Cortex of kidney (tissue), 1 donor: Measurements from ENCODE around the gene PTPRC.

Experiments
- DNase-seq: peaks from one replicate; lab custom pipeline; 2025; lab: John Stamatoyannopoulos, UW

PTPRC gene

GRCh38 chr1:198620218-198620617 is 18.6 kb upstream of the PTPRC start:
- no peak for DNase-seq

- no peak for DNase-seq
These were observed 17.7 kb upstream of the PTPRC start for GRCh38 chr1:198620951-198621824.

DNA sequence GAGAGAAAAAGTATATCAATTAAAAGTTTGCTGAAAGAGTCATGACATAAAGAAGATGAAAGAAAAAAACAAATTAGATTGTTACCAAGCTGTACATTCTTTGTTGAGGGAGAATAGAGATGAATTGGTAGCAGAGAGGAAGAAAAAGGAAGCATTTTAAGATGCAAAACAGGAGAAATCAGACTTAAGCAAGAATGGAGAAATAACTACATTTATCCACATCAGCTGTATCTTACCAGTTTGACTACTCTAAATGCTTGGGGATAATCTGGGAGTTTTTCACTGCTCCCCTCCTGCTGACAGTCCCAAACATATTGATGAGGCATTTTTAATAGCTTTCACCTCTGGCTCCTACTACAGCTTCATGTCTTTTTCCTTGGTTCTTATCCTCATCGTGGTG is 16.8 kb upstream of the PTPRC start:
- no peak for DNase-seq

GRCh38 chr1:198623752-198624647 is 14.8 kb upstream of the PTPRC start:
- no peak for DNase-seq

DNA sequence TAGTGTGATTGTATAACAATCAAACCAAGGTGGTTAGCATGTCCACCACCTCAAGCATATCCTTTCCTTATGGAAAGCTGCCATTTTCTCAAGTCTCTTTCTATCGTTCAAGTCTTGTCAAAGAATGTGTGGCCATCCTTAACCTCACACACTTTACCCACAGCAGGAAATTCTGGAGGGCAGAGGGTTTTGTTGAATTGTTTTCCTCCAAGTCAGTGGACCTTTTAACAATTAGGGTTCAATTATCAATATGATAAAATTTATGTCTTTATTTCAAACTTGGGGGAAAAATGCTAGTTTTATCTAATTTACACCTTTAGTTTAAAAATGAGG is 14.2 kb upstream of the PTPRC start:
- no peak for DNase-seq

DNA sequence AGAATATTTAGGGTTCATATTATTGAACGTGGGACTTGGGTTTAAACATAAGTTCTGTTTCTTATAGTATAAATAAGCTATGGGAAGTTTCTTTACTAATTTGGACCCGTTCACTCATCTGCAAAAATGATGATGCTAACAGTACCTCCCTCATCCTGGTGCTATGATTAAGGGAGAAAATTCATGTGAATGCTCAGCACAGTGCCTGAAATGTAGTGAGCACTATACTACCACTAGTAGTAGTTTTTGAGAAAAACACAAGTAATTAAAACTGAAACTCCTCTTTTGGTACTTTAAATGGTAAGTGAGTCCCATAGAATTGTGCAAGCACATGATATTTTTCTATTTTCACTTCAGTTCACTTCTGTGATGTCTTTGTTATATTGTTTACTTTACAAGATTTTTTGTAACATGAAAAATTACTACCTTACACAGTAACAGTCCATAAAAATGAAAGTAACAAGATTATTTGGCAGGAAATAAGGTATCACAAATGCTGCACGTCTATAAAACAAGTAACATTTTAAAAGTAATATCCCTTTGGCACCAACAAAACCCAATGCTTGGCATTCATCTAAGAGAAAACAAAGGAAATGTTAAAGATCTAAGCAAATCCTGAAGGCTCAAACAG is 11.3 kb upstream of the PTPRC start:
- no peak for DNase-seq

DNA sequence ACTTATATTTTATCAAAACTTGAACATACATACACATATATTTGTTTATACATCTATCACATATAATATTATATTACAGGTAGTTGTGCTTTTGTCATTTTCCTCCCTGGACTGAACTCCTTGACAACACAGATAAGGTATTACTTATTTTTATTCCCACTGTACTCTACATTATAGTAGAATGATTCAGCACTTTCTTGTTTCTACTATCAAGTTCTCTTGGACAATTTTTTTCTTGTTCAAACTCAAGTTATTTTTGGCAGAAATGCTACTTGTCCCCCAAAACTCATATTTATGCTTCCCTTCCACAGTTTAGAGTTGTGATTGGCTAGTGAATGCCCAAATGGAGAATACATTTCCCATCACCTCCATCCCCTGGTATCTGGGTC is 10.8 kb upstream of the PTPRC start:
- no peak for DNase-seq

DNA sequence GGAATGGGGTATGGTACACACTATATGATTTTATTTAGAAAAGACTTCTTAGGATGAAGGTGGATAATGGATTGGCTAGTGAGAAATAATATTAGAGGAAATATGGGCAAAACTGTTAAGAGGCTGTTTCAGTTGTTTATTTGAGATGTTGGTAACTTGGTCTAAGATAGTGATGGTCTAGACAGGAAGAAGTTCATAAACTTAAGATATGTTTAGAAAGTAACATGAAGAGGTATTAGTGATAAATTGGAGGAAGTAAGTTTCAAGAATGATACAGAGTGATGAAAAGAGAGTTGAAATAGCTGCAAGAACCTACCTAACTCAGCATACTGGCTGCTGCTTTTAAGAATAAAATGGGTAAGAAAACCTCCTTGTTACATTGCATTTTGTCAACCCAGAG is 9.2 kb upstream of the PTPRC start:
- DNase-seq: no peak

DNA sequence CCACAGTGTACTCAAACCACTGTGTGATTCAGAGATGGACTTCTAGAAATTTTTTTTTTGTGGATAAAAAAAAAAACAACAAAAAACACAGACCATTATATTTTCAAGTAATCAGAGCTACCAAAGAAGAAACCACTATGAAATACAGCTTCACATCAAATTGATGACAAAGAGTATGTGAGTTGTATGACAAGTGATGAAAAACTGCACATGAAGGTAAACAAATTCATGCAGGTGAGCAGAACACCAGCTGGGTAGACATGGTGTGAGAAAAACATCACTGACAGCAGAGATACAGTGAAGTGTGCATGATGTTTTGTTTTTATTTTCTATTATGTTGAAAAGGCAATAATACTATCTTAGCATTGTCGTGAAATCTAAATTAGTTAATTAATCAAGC is 8.0 kb upstream of the PTPRC start:
- no peak for DNase-seq

GRCh38 chr1:198631292-198631691 is 7.5 kb upstream of the PTPRC start:
- DNase-seq: no peak

DNA sequence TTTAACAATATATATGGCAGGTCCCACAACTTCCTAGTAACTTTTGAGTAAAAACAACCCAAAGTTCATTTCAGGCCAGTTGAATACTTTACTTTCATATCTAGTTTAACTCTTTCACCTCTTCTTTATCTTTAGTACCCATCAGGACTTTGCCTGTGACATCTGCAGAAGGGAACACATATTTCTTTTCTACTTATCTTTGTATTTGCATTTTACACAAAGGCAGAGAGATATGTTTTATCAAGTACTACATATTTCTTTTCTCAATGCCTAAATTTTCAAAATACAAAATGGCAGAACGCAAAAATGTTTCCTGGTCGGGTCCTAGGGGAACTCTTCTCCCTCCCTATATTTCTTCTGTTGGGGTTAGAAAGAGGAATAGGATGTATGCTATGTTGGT is 6.8 kb upstream of the PTPRC start:
- no peak for DNase-seq

- no peak for DNase-seq
These were observed 5.1 kb upstream of the PTPRC start for GRCh38 chr1:198633675-198634121.

- DNase-seq: no peak
These were observed 2.9 kb upstream of the PTPRC start for GRCh38 chr1:198635964-198636363.

DNA sequence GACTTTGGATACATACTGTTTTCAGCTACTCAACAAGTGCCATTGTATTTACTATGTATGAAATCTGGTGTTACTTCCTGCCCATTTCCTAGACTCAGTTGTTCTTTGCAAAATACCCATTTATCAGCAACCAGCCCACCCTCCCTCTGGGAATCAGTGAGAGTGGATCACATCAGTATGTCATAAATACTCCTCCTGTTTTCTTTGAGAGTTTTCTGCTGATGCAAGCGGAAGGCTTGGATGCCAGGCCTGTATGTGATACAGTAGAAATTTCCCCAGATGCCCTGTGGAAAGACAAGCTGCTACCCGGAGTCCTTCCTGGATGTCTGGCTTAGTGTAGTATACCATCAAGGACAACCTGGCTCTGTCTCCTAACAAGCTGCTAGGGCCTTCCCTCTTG is 2.4 kb upstream of the PTPRC start:
- no peak for DNase-seq

DNA sequence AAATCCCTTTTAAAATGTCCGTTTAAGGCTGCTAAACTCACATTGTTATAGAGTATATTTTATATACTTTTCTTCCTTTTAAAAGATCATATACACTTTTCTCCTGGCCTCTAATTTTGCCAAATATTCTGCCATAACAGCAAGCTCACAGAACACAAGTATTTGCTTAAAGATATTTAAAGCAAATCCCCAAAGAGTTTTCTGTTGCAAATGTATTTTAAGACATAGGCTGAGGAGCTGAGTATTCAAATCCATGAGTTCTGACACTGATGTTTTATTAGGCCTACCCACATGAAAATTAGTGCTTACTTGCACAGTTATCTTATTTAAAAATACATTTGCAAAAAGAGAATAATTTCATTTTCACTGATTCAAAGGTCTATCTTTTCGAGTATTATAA is 1.7 kb upstream of the PTPRC start:
- no peak for DNase-seq

- DNase-seq: no peak
These were observed 863 bp upstream of the PTPRC start for GRCh38 chr1:198637916-198638437.

- no peak for DNase-seq
These were observed 399 bp upstream of the PTPRC start for GRCh38 chr1:198638441-198638840.

DNA sequence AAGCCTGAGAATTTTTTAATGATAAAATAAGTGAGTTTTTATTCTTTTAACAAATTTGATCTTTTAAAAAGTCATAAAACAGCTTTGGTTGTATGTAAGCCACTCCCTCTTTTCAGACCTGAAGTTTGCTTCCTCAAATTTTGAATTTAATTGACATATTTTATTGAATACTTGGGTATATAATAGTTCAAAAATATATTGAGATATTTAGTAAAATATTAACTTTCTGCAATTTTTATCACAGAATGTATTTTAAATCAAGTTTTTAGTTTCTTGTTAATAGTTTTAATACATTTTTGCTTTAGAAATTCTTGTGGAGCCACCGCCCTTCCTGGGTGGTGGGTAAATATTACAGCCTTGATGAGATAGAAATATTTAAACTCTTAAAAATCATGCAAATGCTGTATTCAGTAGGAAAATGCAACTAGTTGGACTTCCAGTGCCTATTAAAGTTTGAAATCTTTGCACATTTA is 867 bp downstream of the PTPRC start:
- no peak for DNase-seq

DNA sequence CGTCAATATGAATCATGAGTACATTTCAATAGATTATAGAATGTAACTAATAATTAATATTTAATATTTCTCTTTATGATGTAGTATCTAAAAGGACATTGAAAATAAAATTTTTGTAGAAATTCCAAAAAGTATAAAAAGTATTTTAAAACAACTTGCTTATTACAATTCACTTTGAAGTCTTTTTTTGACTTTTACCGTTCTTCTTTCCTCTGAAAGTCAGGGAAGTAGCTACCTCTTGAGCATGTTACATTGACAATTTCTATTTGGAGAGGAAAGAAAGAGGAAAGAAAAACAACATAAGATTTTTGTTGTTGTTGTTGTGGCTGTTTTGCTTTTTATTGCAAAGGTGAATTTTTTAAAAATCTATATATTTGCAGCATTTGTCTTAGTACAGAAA is 1.3 kb downstream of the PTPRC start:
- no peak for DNase-seq

- DNase-seq: no peak
These were observed 2.7 kb downstream of the PTPRC start for GRCh38 chr1:198641501-198641900.

DNA sequence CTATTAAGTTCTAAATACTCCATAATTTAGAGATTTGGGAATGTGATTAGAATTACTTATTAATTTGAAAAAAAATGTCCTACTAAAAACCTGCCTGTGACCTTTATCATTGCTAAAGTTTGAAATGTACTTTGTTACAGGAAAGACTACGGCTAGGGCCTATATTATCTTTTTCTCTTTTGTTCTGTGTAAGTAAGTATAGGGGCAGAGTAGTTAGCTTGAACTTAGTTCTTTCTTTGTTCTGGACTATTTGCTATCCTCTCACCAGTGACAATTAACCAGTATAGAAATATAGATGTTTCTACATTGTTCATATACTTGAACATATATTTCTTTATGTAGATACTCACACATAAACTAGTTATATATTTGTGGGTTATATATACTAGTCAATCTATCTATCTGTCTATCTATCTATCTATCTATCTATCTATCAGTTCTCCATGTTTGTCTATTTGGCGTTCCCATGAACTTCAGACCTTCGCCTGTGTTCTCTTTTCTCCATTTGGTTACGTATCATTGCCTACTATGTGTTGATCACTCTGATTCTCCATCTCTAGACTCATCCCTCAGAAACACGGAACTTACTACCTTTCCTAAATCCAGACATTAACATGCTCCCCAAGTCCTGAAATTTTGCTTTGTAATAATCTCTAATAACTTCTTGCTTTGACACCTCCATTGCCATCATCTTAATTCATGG is 3.3 kb downstream of the PTPRC start:
- no peak for DNase-seq

GRCh38 chr1:198642983-198643382 is 4.1 kb downstream of the PTPRC start:
- no peak for DNase-seq
